GM18502 (cell line): Measurements from ENCODE around the gene MYLK.

Experiments
- ATAC-seq: cut with Tn5 transposase; IDR thresholded peaks from one replicate; pipeline ENCODE4 v1.9.1; 2021; ENCODE audit warnings: mild to moderate bottlenecking; ENCODE audit not compliant: unreplicated experiment, poor library complexity

MYLK gene

GRCh38 chr3:123780656-123781055 lies 103.5 kb downstream of the MYLK start:
- ATAC-seq, result no peak

- no peak for ATAC-seq
These were observed 104.4 kb downstream of the MYLK start for GRCh38 chr3:123779655-123780231.

DNA sequence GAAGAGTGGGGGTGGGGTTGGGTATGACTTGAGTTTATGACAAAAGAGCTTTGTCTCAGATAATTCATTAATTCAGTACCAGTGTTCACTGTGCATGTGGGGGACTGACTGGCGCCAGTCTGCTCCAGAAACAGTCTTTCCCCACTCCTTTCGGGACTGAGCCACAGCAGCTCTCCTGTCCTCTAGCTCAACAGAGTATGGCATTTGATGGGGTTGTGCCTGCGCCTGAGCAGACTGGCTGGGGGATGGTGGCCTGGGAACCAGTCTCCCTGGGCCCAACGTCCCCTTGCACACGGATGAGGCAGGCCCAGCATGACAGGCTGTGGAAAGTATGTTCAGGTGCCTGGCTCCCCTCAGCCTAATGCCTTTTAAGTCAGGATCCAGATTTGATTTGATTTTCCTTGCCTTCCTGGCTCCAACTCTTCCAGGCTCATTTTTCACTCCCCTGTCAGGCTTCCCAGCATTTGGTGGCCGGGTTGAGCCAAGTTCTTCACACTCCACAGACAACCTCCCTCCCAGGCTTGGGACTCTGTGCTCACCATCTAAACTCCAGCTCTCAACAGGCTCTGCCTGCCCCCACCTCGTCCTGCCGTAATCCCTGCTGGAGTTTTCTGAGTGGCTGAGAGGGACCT lies 105.0 kb downstream of the MYLK start:
- ATAC-seq, result no peak

DNA sequence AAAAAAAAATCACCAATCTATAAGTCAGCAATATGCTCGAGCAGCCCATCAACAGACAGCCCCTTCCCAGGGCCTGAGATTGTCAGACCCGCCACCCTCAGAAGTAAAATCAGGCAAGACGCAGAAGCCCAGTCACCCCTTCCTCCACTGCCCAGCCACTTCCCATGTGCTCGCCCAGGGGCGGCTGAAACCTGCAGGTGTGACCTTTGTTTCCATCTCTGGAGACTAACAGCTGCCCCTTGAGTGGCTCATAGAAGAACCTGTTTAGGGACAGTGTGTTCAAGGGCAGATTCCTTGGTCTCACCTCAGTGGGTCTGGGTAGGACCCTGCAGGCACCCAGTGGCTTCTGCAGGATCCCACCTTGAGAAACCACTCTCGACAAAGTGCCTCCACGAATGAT lies 105.6 kb downstream of the MYLK start:
- ATAC-seq, result no peak

- ATAC-seq, result no peak
These were observed 107.9 kb downstream of the MYLK start for GRCh38 chr3:123776071-123776782.

- ATAC-seq, result no peak
These were observed 109.7 kb downstream of the MYLK start for GRCh38 chr3:123774474-123774873.

DNA sequence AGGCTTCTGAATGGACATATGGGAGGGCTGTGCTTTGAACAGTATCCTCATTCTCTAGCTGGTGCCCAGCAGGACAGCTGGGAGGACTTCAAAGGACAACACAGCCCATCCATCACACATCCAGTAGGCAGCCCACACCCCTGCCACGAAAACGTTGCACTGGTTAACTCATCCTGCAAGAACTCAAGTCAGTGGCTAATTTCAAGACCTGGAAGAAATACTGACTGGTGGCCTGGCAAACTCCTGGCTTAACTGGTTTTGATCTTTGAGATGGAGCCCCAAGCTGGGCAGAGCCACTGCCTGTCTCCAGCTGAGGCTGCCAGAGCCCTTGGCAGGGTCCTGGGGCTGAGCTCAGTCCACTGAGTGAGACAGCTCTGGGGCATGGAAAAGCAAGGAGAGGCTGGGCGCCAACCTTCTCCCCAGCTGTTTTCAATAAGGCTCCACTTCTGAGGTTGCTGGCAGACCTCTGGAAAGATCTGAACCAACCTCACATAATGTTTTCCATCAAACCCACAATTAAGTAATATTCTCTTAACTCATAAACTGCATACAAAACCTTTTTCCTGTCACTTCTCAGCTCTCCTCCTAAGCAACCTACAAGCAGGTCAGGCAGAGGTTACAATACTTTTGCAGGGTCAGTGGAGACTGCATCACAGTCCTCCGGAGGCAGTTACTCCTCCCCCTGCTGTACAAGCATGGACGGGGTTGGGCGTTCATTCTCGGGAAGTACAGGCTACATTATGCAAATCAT lies 110.3 kb downstream of the MYLK start:
- ATAC-seq, result no peak

- ATAC-seq, result no peak
These were observed 114.8 kb downstream of the MYLK start for GRCh38 chr3:123769356-123769743.

DNA sequence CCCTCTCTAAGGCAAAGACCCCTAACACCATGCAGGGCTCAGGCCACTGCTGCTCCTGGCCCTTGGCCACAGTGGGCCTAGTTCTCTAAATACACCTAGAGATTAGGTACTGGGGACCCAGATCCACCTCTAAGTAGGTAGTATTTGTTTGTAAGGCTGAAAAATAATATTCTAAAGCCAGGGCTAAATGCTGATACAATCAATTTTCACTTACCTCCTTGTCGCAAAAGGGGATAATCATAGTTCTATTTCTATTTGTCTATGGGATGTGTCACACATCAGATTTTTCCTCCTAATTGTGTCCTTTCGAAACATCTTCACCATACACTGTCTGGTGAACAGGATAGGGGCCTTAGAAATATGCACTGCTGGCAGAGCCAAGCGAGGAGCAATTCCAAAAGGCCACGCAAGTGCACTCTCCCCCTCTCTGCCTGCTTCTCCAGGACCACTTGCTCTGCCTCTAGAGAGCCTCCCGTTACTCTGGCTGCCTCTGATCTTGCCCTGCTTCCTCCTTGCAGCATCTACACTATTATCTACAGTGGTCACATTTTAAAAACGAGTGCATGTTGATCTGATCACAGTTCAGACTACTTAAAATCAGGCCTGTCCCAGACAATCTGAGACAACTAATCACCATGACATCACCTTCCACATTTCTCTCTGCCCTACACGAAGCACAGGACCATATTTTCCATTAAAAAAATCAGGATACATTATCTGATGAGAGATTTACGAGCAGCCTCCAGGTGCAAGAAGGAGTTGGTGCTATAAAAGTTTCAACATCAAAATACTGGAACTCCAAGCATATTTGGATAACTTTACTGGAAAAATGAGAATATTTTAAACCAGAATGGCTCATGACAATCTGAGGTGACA lies 115.4 kb downstream of the MYLK start:
- no peak for ATAC-seq

DNA sequence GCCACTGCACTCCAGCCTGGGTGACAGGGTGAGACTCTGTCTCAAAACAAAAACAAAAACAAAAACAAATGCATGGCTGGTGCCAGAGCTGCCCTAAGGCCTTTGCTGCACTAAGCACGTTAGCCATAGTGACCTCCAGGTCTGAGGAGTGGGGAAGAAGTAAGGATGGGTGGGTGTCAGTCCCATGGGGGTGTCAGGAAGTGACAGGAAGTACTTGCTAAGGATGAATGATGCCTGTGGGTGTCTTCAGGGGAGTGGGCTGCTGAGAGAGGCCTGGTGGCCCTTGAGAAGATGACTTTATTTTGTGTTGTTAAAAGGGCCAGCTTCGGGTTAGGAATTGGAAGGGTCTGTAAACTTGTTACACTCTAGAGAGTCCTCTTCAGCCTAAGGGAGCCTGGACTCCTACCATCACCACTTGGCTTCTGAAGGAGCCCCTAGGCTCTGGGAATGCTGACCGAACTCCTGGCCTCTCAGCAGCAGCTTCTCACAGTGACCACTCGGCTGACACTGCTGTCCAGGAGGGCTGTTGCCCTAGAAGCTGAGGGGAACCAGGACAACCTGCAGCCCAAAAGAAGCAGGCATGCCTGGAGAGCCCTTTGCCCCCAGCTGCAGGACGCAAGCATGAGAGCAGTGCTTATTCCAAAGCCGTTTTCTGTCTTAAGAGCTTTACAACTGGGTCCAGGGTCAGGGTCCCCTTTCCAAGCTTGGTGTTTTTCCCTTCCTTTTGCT lies 116.4 kb downstream of the MYLK start:
- ATAC-seq, result no peak

- no peak for ATAC-seq
These were observed 117.1 kb downstream of the MYLK start for GRCh38 chr3:123767009-123767372.

- no peak for ATAC-seq
These were observed 117.7 kb downstream of the MYLK start for GRCh38 chr3:123766193-123767008.

DNA sequence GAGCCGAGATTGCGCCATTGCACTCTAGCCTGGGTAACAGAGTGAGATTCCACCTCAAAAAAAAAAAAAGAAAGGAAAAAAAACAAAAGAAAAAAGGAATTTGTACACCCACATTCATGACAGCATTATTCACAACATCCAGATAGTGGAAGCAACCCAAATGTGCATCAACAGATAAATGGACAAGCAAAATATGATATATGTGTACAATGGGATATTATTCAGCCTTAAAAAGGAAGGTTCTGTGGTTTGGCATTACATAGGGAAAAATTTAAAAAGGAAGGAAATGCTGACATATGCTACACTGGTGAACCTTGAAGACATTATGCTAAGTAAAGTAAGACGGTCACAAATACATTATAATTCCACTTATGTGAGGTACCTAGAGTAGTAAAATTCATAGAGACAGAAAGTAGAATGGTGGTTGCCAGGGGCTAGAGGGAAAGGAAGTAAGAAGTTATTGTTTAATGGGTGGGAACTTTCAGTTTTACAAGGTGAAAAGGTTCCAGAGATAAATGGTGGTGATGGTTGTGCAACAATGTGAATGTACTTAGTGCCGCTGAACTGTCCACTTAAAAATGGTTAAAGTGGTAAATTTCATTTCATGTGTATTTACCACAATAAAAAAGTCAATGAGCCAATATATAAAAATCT lies 118.5 kb downstream of the MYLK start:
- no peak for ATAC-seq

GRCh38 chr3:123764647-123765046 lies 119.5 kb downstream of the MYLK start:
- ATAC-seq, result no peak

- ATAC-seq, result no peak
These were observed 121.3 kb downstream of the MYLK start for GRCh38 chr3:123762805-123763204.

DNA sequence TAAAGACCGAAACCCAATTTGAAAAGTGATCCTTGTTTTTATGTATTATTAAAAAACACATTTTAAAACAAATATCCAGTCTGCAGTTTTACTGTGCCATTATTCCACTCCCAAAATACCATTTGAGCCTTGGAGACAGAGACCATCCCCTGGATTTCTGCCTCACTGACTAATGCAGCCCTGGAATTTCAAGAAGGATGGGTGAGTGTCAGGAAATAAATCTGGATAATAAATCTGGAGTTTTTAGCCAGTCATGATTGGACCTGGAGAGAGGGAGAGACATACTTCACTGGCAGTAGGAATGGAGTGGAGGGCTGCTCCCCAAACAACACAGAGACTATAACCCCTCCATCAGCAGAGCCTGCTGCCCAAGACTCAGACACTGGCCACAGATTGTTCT lies 123.3 kb downstream of the MYLK start:
- ATAC-seq, result no peak

DNA sequence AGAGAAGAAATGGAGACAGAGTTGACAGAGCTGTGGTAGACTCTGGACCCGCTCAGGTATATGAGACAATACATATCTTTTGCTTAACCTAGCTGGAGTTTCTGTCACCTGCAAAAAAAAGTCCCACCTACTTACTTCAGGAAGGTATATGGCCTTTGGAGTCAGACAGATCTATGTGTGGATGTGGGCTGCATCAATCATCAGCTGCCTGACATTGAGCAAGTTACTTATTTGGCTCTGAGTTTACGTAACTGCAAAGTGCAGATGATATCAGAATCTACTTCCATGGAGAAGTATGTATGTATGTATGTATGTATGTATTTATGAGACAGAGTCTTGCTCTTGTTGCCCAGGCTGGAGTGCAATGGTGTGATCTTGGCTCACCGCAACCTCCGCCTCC lies 124.3 kb downstream of the MYLK start:
- no peak for ATAC-seq

- ATAC-seq, result no peak
These were observed 124.8 kb downstream of the MYLK start for GRCh38 chr3:123759311-123759710.
